Stimulated activated CD4-positive, alpha-beta T cell treated with anti-CD3 and anti-CD28 coated beads, Interleukin-4, amount 100 ng/mL, for 48 hours (primary cell): ENCODE measurements around the gene UCP2.

ENCODE experiments used
- DNase-seq, 2 donors: peaks; one replicate each; pipeline ENCODE4 v3.0.0-alpha.2; 2020; ENCODE audit warnings: low read depth in 2 of 2

The UCP2 gene

DNA sequence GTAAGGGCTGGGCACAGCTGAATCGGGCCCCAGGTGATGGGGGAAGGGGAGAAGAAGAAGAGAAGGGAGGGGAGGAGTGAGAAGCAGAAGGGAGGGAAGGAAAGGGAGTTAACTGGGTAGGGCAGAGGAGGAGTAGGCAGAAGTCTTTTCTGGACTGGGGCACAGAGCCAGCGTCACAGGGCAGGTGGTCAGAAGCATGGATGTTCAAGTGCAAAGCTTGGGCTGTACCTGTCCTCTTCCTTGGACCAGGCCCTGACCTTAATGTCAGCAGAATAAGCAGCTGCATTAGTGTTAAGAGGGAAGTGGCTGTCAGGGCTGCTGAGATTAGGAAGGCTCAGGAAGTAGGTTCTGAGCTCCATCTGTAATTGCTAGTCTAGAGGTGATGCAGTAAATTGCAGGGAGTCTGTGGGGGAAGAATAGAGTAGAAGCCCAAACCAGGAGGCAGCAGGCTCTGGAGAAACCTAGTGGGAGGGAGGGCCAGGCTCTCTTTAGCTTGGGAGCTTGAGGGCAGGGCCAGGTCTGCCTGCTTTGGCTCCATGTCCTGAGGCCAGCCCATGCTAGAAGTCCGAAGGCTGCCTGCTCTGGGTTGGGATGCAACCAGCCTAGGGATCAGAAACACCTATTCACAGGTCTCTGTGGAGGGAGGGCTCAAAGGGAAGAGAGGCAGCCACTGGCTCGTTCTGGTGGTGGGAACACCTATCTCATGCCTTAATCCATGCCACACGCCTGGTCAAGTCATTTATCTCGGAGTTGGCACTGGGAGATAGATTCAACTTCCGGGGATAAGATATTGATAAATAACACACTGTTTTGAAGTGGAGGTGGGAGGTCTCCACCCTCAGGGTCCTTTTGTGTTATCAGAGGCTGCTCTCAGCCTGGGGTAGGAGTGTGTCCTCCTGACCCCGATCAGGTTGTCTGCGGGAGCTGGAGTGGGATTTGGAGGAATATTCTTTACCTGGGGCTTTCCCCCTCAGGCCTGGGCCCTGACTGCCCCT lies 28.0 kb upstream of the UCP2 start:
- DNase-seq, result no peak

DNA sequence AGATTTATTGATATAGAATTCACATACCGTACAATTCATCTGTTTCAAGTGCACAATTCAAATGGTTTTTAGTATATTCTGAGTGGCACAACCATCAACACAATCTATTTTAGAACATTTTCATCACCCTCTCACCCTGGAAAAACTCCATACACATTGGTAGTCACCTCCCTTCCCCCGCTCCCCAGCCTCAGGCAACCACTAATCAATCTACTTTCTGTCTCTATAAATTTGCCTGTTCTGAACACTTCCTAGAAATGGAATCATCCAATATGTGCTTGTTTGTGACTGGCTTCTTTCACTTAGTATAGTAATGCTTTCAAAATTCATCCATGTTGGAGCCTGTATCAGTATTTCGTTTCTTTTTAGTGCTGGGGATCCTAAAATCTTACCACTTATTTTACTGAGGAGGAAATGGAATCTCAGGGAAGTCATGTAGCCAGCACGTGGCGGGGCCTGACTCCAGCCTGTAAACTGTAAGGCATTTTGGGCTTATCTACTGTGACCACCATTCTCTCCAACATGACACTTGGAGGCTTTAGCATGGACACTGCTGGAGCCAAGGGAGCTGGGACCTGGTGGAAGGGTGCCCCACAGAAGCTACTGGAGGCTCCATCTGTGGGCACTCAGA lies 27.1 kb upstream of the UCP2 start:
- DNase-seq, result peak in 1 of 2 donors; percentile 46

DNA sequence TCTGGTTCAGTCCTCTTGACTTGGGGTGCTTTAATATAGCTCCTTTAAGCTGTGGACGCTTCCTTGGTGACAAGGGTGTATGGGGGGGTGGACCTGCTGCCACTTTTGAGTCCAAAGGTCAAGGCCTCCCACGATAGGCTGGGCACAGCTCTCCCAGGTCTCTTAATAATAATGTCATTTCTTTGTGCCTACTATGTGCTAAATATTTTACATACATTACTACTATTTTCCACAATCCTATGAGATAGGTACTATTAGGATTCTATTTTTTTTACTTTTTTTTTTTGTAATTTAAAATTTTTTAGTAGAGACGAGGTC lies 26.5 kb upstream of the UCP2 start:
- no peak for DNase-seq

DNA sequence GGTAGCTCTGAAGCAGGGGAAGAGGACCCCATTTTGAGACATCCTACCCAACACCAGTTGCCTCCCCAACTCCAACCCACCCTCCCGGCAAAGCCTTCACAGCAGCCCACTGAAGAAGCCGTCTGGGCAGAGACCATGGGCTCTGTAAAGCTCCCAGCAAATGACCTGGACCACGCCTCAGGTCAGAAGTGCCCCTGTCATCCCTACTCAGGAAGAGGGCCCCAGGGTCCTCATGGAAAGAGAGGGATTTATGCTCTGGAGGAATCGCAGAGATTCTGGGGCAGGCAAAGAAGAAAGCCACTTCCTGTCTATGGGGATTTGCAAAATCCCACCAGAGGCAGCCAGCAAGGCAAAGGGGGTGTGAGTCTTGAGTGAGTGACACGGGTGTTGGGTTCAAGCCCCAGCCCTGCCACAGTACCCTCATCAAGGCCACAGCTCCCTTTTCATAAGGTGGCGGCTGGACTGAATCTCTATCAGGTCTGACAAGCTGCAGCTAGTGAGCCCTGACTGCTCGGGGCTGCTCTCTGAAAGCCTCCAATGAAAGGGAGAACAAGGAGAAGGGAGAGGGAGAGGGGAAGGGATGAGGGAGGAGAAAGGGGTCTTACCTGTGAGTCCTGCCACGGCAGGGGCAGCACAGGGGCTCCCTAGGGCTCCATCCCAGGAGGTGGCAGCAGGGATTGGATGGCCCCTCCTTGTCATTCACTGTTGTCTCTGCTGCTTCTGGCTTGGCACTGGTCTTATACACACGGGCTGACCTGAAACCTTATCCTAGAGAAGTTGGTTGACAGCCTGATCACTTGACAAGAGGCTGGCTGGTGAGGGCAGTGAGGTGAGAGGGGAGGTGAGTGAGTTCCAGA lies 26.0 kb upstream of the UCP2 start, which contains the start of gene UCP3:
UCP3 (minus strand) TSS at position 713 of the 857 bp plus-strand sequence. CDS start 2,043 bp downstream, outside the sequence.
- no peak for DNase-seq

DNA sequence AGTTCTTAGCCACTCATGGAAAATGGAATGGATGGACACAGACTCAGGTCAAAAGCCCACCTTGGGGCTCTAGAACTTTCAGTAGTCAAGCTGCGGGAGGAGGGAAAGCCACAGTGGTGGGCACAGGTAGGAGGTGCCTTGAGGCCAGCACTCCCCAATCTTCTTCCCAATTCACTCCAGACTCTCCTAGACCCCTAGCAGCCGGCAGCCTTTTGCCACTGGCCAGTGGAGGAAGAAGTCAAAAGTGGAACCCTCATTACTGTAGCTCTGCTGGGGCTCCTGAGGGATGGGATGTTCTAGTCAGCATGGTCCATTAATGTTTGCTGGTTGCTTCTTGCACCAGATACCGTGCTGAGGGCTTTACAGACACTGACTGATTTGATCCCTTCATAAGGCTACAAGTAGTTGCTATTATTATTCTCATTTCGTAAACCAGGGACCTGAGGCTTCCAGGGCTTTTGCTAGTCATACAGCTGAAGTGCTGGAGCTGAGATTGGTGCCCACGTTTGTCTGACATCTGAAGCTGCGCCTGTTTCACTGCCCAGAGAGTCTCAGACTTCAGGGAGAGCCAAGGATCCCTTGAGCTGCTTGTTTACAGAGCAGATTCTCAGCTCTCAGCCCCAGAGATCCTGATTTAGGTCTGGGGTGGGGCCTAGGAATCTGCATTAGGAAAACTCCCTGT lies 25.2 kb upstream of the UCP2 start:
- no peak for DNase-seq

DNA sequence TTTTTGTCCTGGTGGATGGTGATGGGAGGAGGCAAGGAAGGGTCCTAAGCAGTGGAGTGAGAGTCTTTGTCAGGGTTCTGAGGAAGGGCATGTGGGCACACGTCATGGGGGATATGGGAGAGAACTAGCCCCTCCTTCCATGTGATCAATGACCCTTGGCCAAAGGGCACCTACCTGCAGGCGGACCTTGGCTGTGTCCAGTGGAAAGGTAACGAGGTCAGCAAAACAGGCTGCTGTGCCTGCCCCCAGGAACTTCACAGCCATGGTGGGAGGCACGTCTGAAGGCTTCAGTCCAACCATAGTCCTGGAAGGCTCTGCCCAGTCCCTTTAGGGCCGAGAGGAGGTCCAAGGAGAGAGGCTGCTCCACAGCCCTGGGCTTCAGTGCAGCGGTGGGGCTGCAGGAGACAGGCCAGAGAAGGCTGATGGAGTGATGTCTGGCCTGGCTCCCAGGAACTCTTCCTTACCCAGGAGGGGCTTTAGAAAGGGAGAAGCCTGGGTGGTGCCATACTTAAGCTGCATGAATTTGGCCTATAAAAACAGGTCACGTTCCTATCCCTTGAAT lies 24.2 kb upstream of the UCP2 start:
- no peak for DNase-seq

DNA sequence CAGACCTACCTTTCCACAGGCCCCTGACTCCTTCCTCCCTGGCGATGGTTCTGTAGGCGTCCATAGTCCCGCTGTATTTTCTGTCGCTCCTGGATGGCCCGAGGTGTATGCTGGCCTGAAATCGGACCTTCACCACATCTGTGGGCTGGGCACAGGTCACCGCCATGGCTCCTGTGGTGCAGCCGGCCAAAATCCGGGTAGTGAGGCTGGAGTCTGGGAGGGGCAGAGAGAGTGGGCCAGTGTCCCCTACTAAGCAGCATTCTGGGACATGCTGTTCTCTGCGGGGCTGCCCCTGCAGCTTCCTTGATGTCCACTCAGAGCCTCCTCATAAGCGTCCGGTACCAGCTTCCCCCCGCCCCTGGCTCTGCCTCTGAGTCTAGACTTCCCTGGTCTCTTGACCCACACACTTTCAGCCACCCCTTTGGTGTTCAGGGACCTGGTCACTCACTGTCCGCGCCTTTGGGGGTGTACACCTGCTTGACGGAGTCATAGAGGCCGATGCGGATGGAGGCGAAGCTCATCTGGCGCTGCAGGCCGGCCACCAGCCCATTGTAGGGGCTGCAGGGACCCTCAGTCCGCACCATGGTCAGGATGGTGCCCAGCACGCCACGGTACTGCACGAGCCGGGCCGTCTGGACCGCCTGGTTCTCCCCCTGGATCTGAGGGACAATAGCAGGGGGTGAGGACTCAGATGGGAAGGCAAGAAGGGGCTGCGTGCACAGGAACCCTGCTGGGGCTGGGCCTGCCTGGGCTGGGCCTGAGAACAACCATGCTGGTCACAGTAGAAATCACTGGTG lies 23.3 kb upstream of the UCP2 start:
- no peak for DNase-seq

DNA sequence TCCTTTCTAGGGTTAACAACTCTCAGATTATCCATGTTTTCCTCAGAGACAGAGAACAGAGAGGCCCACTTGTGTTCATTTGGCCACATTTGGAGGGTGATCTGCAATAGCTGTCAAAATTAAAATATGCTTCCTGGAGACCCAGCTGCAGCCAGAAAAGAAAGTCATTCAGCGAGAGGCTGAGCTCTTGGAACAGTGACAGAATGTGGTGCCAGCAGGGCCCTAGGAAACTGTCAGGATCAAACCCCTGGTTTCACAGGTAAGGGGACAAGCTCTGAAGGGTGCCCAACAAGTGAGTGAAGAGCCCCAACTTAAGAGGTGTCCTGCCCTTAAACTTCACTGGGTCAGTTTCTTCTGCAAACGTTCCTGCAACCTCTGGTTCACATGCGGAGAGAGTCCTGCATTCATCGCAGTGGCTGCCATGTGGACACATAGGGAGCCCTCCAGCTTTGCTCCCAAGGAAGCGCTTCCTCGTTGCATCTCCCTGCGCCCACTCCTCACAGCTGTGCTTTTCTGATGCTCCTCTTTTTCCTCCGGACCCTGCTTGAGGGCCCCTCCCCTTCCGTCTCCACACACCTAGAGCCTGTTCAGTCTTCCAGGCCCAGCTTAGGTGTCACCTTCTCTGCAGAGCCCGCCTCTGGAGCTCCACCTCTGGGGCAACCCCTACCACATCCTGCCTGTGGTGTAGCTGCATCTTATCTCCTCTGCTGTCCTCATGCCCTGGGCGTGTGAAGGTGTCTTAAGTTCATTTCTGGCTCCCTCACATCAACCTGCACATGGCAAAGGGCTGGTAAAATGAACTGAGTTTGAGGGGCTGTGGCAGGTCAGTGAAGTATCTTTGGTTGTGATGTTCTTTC lies 22.3 kb upstream of the UCP2 start:
- peak; percentile 59 to 66 for DNase-seq

DNA sequence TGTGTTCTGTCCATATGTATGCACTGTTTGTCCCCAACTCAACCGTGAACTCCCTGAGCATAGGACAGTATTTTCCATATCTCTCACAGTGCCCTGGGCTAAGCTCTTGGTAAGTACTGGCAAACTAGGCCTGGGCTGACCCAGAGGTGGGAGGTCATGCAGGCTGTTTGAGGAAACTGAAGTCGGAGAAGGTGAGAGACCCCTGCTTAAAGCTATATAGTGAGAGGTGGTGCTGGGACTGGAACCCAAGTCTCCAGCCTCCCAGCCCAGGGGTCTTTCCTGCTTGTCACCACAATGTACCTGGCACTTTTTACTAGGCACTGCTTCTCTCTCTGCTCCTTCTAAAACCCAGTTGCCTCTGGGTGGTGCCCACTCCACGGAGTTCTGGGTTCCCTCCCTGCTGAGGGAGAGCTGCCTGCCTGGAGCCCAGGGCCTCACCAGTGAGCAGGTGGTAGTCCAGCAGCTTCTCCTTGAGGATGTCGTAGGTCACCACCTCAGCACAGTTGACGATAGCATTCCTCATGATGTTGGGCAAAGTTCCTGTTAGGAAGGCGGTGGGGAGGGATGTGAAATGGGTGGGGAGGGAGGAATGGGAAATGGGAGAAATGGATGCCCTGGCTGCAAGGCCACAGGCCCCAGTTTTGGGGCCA lies 21.5 kb upstream of the UCP2 start:
- no peak for DNase-seq

DNA sequence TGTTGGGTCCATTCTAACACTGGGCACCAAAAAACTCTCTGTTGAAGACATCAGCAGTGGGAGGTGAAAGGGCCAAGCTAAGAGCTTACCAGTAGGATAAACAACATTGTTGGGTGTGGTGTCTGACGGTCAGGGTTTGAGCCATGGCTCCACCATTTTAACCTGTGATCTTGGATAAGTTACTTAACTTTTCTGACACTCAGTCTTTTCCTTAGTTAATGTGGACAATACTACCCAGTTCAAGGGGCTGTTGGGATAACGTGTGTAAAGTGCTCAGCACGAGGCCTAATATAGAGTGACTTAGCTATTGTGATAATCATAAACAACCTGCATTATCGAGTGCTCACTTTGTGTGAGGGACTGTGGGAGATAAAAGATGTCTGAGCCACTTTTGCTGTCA lies 20.2 kb upstream of the UCP2 start:
- no peak for DNase-seq

DNA sequence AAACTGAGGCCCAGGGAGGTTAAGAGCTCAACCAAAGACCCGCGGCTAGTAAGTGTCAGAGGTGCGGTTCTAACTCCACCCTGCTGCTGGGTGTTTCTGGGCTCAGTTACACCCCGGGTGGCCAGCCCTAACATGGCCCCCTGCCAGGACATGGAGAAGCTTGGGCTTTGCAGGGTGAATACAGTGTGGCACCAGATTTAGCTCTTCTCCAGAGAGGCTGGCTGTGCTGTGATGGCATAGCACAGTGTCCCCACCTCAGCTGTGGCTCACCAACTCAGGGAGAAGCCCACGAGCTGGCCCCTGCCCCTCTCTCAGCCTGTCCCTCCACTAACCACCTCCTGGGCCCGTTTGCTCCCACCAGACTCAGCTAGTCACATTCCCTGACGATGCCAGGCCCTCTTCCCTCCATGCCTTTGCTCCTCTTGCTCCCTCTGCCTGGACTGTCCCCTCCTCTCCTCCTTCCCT lies 19.2 kb upstream of the UCP2 start:
- DNase-seq, result no peak

DNA sequence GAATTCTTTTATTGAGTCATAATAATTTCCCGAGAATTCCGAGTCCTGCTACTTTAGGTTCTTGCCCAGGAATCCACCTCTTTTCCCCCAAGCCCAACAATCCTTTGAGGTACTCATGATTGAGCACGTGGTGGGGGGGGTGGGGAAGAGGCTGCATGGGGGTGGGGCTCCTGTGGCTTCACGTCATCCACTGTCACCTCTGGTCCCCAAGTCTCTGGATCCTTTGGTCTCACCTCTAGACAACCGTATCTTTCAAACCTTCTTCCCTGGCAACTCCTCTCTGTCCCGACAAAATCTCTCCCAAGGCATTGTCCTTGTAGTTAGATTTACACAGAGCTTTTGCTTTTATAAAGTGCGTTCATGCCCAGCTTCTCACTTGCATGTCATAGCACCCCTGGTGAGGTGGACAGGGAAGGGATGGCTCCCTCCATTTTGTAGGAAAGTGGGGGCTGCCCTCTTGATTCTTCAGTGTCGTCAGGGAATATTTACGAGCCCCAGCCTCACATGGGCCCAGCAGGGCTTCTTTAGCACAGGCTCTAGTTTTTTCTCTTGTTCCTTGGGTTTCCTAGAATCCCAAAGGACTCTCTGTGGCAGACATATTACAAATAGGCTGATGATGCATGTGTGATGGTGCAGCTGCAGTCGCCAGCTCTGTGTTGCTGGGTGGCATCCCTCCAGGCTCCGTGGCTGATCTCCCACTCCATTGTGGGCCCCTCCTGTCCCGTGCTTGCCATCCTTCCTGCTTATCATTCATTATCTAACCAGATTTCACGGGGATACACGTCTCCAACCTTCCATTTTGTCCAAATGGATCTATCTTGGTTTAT lies 17.9 kb upstream of the UCP2 start:
- no peak for DNase-seq

DNA sequence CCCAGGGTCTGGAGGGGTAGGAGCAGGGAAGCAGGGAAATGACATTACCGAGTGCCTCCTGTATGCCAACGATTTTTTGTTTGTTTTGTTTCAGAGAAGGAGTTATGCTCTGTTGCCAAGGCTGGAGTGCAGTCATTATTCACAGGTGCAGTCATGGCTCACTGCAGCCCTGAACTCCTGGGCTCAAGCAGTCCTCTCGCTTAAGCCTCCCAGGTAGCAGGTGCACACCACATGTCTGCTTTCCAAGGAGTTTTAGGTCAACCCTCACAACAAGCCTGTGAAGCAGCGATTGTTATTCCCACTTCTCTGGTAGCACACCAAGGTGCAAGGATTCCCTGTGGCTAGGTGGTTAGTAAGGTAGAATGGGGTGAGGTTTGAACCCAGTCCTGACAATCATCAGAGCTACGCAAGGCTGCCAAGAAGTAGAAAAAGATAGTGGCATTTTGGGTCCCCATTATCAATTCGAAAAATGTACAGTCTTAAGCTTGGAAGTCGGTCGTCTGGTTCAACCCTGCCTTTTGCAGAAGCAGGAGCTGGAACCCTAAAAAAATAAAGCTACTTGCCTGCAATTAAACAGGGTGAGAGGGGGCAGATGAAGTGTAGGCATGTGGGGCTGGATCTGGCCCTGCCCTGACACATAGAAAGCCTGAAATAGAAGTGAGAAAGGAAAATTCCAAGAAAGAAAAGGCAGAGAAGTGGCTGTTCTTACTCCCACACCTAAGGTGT lies 17.1 kb upstream of the UCP2 start:
- no peak for DNase-seq

DNA sequence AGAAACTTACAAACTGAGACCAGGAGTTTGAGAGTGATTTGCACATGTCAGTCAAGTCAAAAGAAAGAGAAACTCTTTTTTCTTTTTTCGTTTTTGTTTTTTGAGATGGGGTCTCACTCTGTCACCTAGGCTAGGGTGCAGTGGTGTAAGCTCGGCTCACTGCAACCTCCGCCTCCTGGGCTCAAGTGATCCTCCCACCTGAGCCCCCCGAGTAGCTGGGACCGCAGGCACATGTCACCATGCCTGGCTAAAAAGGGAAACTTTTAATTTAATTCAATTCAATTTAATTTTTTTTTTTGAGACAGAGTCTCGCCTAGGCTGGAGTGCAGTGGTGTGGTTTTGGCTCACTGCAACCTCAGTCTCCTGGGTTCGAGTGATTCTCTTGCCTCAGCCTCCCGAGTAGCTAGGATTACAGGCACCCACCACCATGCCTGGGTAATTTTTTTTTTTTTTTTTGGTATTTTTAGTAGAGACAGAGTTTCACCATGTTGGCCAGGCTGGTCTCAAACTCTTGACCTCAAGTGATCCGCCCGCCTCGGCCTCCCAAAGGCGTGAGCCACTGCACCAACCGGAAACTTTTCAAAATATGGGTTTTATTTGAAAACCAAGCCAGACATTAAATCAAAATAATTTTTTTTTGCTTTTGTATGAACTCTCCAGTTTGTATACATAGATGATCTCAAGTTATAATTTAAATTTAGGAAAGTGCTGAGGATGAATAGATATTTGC lies 16.4 kb upstream of the UCP2 start:
- no peak for DNase-seq

DNA sequence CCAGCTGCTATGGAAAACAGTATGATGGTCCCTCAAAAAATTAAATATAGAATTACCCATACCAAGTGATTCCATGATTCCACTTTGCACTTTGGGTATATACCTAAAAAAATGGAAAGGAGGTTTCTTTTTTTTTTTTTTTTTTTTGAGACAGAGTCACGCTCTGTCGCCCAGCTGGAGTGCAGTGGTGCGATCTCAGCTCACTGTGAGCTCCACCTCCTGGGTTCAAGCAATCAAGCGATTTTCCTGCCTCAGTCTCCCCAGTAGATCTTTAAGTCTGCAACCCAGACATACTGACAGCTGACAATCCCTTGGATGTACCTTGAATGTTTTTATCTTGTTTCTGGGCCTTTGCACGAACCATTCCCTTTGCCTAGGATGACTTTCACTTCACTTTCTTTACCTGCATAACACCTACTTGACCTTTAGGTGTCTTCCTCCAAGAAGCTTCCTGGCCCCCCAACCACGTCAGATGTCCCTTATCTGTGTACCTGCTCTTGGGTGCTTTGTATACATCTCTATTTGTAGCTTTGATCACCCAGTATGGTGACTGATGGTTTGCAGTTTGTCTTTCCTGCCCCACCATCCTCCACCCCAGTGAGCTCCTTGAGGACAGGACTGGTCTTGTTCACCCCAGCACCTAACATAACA lies 14.6 kb upstream of the UCP2 start:
- DNase-seq, result no peak

DNA sequence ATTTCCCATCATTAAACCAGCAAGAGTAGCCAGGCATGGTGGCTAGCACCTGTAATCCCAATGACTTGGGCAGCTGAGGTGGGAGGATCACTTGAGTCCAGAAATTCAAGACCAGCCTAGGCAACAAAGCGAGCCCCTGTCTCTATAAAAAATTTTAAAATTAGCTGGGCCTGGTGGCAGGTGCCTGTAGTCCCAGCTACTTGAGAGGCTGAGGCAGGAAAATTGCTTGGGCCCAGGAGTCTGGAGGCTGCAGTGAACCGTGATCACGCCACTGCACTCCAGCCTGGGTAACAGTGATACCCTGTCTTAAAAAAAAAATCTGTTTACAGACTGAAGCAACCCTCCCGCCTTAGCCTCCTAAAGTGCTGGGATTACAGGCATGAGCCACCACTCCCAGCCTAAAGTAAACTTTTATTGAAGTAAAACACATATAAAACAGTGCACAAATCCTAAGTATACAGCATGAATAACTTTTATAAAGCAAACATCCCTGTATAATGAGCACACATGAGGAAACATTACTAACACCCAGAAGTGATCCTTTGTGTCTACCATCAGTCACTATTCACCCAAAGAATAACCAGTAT lies 13.6 kb upstream of the UCP2 start:
- no peak for DNase-seq
